GM12865 (cell line): Measurements from ENCODE around the gene ACKR1.

Source experiments
- DNase-seq: peaks from one replicate; pipeline ENCODE4 v3.0.0; 2010; ENCODE audit warnings: low read depth
- H3K4me3 ChIP-seq: 2 replicates; pipeline ENCODE4 v1.5.1; 2011; ENCODE audit warnings: mild to moderate bottlenecking, low read depth, low read length, control low read depth
- TF ChIP-seq, protein P1 (sequence below): IDR thresholded peaks from 2 replicates; pipeline ENCODE4 v1.5.1; 2011; ENCODE audit warnings: low read length, control low read depth, low read depth, inconsistent platforms; ENCODE audit not compliant: insufficient read depth; ENCODE audit errors: missing control alignments

ACKR1 gene

DNA sequence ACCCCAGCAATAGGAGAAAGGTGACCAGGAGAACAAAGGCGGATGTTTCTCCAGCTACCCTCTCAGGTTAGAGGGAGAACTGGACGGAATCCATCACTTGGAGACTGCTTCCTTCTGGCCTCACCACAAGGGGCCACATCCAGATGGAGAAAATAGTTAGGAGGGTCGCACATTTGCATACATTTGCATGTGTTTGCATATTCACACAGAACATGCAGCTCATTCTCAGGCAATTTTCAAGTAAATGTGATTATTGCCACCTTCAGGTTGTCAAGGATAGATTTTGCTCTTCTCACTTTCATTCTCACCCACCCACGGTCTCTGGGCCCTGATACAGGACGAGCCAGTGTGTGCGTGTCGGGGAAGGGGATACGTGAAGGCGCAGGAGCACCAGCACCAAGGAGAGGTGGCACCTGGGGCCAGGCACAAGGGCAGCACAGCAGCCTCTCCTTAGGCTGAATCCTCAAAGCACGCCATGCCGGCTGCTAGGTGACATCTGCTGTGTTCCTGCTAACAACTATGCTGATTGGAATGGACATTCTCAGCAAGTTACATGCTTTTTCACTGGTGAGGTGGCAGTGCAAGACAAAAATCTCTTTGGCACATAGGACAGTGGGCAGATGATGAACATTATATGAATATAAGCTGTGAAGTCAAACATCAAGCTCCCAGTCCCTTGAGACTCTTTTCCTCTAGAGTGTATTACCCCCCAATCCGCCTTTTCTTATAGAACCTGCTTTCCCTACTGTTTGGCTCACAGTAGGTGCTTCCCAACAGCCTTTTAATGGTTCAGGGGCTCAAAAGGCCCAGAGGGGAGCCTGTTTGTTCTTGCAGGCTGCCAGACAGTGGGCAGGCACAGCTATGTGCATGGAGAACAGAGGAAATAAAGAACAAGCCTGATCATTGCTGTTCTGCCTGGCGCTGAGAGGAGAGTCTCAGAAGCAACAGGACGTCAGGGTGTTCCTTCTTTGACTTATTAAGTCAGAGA is 14.3 kb downstream of the ACKR1 start:
- no peak overlapping the region for H3K4me3 ChIP-seq
- TF ChIP-seq, protein P1, sequence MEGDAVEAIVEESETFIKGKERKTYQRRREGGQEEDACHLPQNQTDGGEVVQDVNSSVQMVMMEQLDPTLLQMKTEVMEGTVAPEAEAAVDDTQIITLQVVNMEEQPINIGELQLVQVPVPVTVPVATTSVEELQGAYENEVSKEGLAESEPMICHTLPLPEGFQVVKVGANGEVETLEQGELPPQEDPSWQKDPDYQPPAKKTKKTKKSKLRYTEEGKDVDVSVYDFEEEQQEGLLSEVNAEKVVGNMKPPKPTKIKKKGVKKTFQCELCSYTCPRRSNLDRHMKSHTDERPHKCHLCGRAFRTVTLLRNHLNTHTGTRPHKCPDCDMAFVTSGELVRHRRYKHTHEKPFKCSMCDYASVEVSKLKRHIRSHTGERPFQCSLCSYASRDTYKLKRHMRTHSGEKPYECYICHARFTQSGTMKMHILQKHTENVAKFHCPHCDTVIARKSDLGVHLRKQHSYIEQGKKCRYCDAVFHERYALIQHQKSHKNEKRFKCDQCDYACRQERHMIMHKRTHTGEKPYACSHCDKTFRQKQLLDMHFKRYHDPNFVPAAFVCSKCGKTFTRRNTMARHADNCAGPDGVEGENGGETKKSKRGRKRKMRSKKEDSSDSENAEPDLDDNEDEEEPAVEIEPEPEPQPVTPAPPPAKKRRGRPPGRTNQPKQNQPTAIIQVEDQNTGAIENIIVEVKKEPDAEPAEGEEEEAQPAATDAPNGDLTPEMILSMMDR = no peak
- no peak for DNase-seq

DNA sequence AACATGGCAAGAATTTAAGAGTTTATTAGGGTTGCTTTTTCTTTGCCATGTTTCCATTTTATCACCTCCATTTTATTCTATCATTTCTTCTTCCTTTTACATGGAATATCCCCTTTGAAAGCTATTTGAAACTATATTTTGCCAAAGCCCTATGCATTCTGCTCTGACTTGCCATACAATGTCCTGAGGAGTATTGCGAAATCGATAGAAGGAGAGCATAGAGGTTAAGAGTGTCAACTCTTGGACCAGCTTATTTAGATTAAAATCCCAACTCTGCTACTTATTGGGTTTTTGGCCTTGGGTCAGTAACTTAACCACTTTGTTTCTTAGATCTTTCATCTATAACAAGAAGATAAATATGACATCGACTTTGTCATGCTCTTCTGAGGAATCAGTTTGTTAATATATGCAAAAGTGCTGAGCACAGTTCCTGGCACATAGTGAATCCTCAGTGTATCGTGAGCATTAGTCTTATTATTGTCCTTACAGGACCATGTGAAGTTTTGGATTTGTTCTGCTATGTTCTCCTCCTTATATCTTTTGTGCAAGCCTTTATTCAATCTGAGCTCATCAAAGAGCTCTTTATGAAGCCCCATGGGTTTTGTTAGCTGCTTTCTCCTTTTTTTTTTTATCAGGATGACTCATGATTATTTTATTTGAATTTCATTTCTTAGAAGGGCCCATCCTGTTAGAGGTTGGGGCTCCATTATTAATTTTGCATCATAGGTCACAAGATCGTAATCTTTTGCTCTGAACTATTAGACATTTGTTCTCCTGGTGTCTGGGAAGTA is 17.6 kb downstream of the ACKR1 start:
- TF ChIP-seq, protein P1 = no peak
- DNase-seq = no peak
- H3K4me3 ChIP-seq = no peak overlapping the region

DNA sequence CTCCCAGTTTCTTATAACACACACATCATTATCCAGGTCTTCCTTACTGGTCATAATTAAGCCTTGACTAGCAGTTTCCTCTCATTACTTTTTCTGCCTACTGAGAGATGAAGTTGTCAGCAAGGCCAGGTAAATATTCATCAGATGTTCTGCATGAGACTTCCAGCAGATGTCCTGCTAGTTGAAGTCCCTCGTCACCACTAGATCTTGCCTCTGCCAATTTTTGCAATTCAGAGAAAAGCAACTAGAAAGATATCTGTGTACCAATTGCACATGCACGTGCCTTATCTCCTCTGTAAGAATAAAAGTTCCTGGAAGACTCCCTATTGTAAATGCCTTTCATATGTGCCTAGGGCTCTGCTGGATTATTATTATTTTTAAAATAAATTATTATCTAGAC is 18.3 kb downstream of the ACKR1 start:
- TF ChIP-seq, protein P1 = no peak
- no peak overlapping the region for H3K4me3 ChIP-seq
- no peak for DNase-seq

DNA sequence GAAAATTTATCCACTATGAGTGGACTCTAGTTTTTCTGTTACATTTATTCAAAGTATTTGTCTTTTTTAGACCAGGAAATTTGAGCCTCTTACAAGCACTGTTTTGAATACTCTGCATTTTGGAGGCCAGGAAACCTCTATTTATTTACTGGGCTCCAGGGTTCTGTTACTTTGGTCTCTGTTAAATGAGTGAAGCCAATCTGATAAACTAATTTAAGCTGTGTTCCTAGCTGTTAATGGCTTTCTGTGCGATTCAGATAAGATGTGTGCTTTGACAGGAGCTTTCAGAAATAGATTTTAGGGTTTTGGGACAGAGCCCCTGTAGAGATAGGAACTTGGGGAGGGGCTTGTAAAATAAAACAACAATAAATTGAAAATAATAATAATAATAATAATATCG is 23.9 kb downstream of the ACKR1 start:
- no peak for DNase-seq
- TF ChIP-seq, protein P1 = no peak
- no peak overlapping the region for H3K4me3 ChIP-seq

DNA sequence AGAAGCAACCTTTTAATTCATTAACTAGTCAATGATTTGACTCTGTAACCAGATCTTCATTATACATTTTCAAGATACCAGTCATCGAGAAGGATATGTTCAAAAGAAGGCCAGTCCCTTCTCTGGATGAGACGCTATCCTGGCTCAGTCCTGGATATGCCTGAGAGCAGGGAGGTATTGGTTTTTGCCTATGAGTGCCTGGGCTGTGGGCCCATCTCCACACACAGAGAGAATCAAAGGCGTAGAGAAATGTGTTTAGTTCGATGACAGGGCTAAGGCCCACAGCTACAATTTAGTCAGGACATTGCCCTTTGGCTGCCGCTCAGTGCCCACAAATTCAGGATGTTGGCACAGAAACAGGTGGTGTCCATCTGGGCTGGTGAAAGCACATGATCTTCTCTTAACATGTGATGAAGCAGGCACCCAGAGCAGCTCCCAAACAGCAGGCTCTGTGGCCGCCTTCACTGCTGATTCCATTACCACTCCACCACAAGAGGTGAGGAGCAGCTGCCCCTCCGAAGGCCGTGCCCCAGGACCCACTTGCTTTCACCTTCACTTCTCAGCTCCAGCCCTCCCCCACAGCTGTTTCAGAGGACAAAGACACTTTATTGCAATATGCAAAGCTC is 24.7 kb downstream of the ACKR1 start:
- TF ChIP-seq, protein P1 = no peak
- DNase-seq = no peak
- no peak overlapping the region for H3K4me3 ChIP-seq

DNA sequence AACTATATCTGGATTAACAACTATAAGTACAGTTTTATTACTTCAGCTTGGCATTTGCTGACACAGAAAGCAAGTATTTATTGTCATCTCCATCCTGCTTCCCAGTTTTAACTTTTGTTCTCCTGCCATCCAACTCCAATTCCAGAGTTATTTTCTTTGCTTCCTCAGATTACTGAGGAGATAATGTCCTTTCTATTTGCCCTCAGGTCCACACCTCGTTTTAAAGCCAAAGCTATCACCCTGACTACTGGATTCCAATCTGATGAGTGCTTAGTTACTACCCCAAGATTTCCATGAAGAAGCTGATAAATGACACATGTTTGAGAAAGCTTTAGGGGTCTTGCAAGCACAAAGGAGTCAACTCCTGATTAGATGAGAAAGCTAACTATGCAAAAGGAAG is 25.2 kb downstream of the ACKR1 start:
- TF ChIP-seq, protein P1 = no peak
- no peak for DNase-seq
- no peak overlapping the region for H3K4me3 ChIP-seq
